ENCODE data around the gene WDR62.

The WDR62 gene

GRCh38 chr19:36026091-36026876 lies 28.4 kb upstream of the WDR62 start:
- Histone ChIP-seq H3K79me2 (ENCODE audit: low read length) (no peaks in the 10 kb centered on the region), H4K20me1 (ENCODE audit: insufficient read depth, low read length) (no peaks in the 10 kb centered on the region), H3K4me3 (ENCODE audit: low read length) (no peak overlapping the region), H2AFZ (ENCODE audit: low read depth, low read length) (no peak overlapping the region), H3K4me1 (ENCODE audit: low read length) (no peaks in the 10 kb centered on the region), H3K9ac (ENCODE audit: low read length) (no peak overlapping the region), H3K9me3 (ENCODE audit: insufficient read depth, low read length) (no peaks in the 10 kb centered on the region), H3K36me3 (replicated peaks; ENCODE audit: low read depth, low read length) (peaks cover 11% of the 10 kb centered on the region), H3K27ac (ENCODE audit: low read length) (no peak overlapping the region), H3K4me2 (ENCODE audit: low read length) (no peak overlapping the region), H3K27me3 (ENCODE audit: low read depth, low read length) (no peaks in the 10 kb centered on the region)
- TF ChIP-seq EZH2phosphoT487 (IDR thresholded peaks at IDR 0.05; ENCODE audit: low read depth): no peak
- TF ChIP-seq CTCF (IDR thresholded peaks at IDR 0.05; ENCODE audit: low read depth, low read length): no peak

- no peak overlapping the region for H3K27ac ChIP-seq (ENCODE audit: low read length)
- H3K4me3 ChIP-seq (ENCODE audit: low read length): no peak overlapping the region
- H3K4me1 ChIP-seq (ENCODE audit: low read length): no peaks in the 10 kb centered on the region
- no peaks in the 10 kb centered on the region for H3K27me3 ChIP-seq (ENCODE audit: low read depth, low read length)
- H3K9me3 ChIP-seq (ENCODE audit: insufficient read depth, low read length): no peaks in the 10 kb centered on the region
- peaks cover 11% of the 10 kb centered on the region for H3K36me3 ChIP-seq (replicated peaks; ENCODE audit: low read depth, low read length)
- H3K79me2 ChIP-seq (ENCODE audit: low read length): no peaks in the 10 kb centered on the region
- no peak overlapping the region for H2AFZ ChIP-seq (ENCODE audit: low read depth, low read length)
- H4K20me1 ChIP-seq (ENCODE audit: insufficient read depth, low read length): no peaks in the 10 kb centered on the region
- H3K9ac ChIP-seq (ENCODE audit: low read length): no peak overlapping the region
- TF ChIP-seq EZH2phosphoT487 (IDR thresholded peaks at IDR 0.05; ENCODE audit: low read depth): no peak
- no peak for TF ChIP-seq CTCF (IDR thresholded peaks at IDR 0.05; ENCODE audit: low read depth, low read length)
- no peak overlapping the region for H3K4me2 ChIP-seq (ENCODE audit: low read length)
Observed at GRCh38 chr19:36027696-36028095, 27.0 kb upstream of the WDR62 start.

GRCh38 chr19:36028313-36029041 lies 26.2 kb upstream of the WDR62 start:
- H3K9ac ChIP-seq (ENCODE audit: low read length): no peak overlapping the region
- no peaks in the 10 kb centered on the region for H3K79me2 ChIP-seq (ENCODE audit: low read length)
- no peak for TF ChIP-seq CTCF (IDR thresholded peaks at IDR 0.05; ENCODE audit: low read depth, low read length)
- TF ChIP-seq EZH2phosphoT487 (IDR thresholded peaks at IDR 0.05; ENCODE audit: low read depth): no peak
- H4K20me1 ChIP-seq (ENCODE audit: insufficient read depth, low read length): no peaks in the 10 kb centered on the region
- H3K36me3 ChIP-seq (replicated peaks; ENCODE audit: low read depth, low read length): peaks cover 9% of the 10 kb centered on the region
- no peaks in the 10 kb centered on the region for H3K27me3 ChIP-seq (ENCODE audit: low read depth, low read length)
- H3K4me1 ChIP-seq (ENCODE audit: low read length): no peaks in the 10 kb centered on the region
- H2AFZ ChIP-seq (ENCODE audit: low read depth, low read length): no peak overlapping the region
- H3K4me3 ChIP-seq (ENCODE audit: low read length): no peak overlapping the region
- H3K27ac ChIP-seq (ENCODE audit: low read length): no peak overlapping the region
- no peaks in the 10 kb centered on the region for H3K9me3 ChIP-seq (ENCODE audit: insufficient read depth, low read length)
- no peak overlapping the region for H3K4me2 ChIP-seq (ENCODE audit: low read length)
